Subcutaneous adipose tissue (tissue), 4 donors: ENCODE results near the gene ANXA10. TPM values are rescaled to one million over a fixed set of nuclear protein-coding genes. Genes with fewer than 3 reads are reported as not detected.

Experiments
- total RNA-seq, 4 donors: library from RNA; depleted of rRNA; stranded (reverse); fragments of >200 nt; gene quantifications; one replicate each; pipeline ENCODE4 v1.1.0, GENCODE V29; 2016
- TF ChIP-seq, protein P1 (sequence below): fragments of 450-650 bp; IDR thresholded peaks from one replicate; pipeline ENCODE4 v1.5.1; 2016; ENCODE audit warnings: low read depth, mild to moderate bottlenecking, control low read depth, antibody characterized with exemption, moderate library complexity

The ANXA10 gene
- total RNA-seq, 4 donors from 2014 or later: not detected

- TF ChIP-seq, protein P1, sequence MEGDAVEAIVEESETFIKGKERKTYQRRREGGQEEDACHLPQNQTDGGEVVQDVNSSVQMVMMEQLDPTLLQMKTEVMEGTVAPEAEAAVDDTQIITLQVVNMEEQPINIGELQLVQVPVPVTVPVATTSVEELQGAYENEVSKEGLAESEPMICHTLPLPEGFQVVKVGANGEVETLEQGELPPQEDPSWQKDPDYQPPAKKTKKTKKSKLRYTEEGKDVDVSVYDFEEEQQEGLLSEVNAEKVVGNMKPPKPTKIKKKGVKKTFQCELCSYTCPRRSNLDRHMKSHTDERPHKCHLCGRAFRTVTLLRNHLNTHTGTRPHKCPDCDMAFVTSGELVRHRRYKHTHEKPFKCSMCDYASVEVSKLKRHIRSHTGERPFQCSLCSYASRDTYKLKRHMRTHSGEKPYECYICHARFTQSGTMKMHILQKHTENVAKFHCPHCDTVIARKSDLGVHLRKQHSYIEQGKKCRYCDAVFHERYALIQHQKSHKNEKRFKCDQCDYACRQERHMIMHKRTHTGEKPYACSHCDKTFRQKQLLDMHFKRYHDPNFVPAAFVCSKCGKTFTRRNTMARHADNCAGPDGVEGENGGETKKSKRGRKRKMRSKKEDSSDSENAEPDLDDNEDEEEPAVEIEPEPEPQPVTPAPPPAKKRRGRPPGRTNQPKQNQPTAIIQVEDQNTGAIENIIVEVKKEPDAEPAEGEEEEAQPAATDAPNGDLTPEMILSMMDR: no peak
These were observed 36.9 kb downstream of the ANXA10 start for GRCh38 chr4:168129046-168129772.

- TF ChIP-seq, protein P1: no peak
These were observed 37.5 kb downstream of the ANXA10 start for GRCh38 chr4:168129802-168130201.

DNA sequence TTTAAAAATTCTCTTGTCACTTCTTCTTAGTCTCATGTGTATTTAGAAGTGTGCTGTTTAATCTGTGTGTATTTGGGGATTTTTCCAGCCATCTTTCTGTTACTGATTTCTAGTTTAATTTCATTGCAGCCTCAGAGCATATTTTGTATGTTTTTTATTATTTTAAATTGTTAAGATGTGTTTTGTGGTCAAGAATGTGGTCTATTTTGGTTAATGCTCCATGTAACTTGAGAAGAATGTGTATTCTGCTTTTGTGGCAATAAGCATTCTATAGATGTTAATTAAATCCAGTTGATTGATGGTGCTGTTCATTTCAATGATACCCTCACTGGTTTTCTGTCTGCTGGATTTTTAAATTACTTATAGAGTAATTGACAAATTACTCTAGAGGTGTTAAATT is 38.9 kb downstream of the ANXA10 start:
- TF ChIP-seq, protein P1: no peak

DNA sequence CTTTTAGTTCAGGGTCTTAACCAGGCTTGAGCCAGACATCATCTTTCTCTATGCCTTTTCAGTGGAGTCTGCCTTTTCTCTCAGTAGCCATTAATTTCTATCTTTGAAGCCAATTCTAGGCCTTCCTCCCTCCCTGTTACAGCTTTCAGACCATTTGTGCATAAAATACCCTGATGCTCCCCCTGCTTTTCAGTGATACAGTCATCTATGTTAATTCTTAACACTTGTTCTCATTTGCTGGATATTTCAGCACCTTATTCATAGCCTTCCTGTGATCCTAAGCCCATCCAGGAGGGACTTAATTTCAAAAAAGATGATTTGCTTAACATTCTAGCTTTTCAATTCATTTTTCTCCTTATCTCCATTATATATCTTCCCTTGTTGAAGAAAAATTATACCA is 42.3 kb downstream of the ANXA10 start:
- TF ChIP-seq, protein P1: no peak

DNA sequence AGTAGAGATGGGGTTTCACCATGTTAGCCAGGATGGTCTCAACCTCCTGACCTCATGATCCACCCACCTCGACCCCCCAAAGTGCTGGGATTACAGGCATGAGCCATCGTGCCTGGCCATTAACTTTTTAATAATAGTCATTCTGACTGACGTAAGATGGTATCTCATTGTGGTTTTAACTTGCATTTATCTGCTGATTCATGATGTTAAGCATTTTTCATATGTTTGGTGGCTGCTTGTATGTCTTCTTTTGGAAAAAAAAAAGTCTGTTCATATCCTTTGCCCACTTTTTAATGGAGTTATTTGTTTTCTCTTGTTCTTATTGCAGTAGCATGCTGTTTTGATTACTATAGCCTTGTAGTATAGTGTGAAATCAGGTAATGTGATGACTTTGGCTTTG is 45.8 kb downstream of the ANXA10 start:
- TF ChIP-seq, protein P1: no peak

DNA sequence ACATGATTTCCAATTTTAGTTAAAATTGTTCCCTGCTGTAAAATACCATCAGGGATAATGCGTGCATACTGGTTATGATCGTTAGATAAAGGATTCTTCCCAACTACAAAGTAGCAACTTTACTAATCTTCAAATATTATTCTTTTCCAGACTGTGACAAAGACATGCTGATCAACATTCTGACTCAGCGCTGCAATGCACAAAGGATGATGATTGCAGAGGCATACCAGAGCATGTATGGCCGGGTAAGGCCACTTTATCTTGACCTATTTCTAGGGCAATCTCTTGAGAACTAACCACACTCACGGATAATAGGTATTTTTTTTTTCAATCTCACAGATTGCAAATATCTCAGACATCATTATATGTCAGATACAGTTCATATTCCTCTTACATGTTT is 47.0 kb downstream of the ANXA10 start:
- TF ChIP-seq, protein P1: no peak

GRCh38 chr4:168141733-168142132 is 49.4 kb downstream of the ANXA10 start:
- TF ChIP-seq, protein P1: no peak
